GM18507 (cell line): ENCODE results near the gene PSMC2.
"Not testable (repeated sequence)": the region's sequence is repeated elsewhere in the genome, so short reads cannot be mapped to it uniquely, and the experiment has no call there.

Experiments
- DNase-seq: peaks from one replicate; pipeline ENCODE4 v3.0.0; 2011; ENCODE audit warnings: low read depth; ENCODE audit not compliant: insufficient read length; ENCODE audit errors: extremely low spot score
- FAIRE-seq: peaks from 2 replicates; lab custom pipeline; 2011; peaks lifted over from hg19 to GRCh38; lab: Jason Lieb, UNC

The PSMC2 gene

DNA sequence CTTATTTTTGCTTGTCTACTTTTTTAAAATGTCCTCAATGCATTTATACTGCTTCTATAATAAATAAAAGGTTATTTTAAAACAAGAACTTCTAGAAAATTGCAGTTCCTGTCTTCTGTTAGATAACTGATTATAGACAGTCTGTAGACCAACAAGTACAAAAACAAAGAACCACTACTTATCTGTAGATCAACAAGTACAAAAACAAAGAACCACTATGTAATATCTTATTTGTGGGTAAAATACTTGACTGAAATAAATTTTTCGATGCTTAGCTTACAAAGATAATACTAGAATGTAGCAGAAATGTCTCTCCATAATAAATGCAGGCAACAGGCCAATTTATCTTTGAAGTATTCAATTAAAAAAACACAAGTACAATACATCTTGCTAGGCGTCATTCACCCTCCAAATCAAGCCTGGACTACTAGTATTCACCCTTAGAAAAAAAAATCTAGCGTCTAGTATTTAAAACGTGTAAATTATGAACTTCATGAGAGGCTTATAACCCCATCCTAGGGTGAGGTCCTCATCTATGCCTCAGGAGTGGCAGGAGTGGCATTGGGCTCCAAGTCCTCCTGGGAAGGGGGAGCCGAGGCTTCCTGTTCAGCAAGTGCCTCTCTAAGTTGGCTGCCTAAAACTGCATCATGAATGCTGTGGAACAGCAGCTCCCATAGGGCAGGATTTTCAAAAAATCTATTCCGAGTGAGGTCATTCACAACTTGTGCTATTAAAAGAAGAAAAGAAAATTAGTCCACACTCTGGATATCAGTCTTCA, 26.6 kb downstream of the PSMC2 start:
- DNase-seq (no peak), FAIRE-seq (no peak)

- FAIRE-seq (no peak), DNase-seq (no peak)
These were observed 32.0 kb downstream of the PSMC2 start for GRCh38 chr7:103379270-103379975.

GRCh38 chr7:103380395-103381191, 33.1 kb downstream of the PSMC2 start:
- no peak for FAIRE-seq
- DNase-seq, result no peak

GRCh38 chr7:103381280-103382031, 34.0 kb downstream of the PSMC2 start:
- no peak for DNase-seq
- no peak for FAIRE-seq

- no peak for FAIRE-seq
- no peak for DNase-seq
These were observed 34.6 kb downstream of the PSMC2 start for GRCh38 chr7:103382032-103382402.

DNA sequence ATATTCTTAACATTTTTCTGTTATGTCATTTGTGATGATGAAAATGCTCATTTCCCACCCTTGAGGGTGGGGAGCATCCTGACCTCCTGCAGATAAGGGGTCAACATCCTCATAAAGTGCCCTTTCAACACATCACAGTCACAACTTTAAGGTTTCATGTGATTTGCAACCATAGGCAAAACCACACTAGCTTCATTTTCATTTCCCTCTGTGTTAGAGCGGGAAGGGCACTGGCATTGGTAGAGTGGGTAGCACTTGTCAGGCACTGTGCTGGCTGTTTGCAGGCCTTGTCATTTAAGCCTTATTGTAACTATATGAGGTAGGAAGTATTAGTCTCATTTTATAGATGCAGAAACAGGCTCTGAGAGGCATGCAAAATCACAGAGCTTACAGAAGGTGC, 39.8 kb downstream of the PSMC2 start:
- FAIRE-seq (no peak), DNase-seq (no peak)

DNA sequence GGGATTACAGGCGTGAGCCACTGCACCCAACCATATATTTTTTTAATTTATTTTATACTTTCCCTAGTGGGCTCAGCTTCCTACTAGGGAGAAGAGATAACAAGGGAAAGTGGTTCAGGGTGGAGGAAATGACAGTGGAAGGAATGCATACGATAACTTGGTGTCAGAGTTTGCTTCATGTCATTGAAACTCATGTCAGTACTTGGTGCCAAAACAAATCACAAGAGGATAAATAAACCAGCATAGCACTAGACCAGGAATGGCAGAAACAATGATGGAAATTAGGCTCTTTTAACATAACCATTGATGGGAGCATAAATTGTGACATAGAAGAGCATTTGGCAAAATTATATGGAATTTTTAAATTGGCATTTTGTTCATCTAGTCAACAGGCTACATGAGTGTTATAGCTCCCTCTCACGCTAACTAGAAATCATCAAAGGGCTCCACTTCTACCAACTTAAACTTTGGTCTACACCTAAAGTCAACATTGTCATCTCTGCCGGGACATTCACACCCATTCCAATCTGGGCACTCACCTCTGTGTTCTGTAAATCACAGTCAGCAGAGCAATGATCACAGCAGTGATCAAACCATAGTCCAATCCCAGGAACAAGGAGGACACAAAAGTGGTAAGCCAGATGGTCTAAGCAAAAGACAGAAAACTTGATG, 41.2 kb downstream of the PSMC2 start:
- no peak for DNase-seq
- FAIRE-seq, result no peak

DNA sequence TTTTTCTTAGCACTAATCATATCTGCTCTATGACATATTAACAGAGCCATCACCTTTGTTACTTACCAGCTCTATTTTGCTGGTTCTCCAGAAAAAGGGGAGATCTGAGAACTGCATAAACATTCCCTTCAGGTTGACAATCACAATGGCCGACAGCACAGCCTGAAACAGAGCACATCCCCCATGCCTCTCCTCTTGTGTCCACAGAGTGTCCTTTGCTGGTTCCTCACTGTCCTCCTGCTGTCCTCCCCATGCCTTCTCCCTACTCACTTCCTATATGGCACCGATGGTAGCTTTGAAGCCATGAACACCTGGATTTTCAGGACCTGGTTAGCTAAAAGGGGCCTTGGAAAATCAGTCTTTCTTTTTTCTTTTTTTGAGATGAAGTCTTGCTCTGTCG, 41.8 kb downstream of the PSMC2 start:
- DNase-seq (no peak), FAIRE-seq (no peak)

GRCh38 chr7:103391150-103391549, 43.7 kb downstream of the PSMC2 start:
- FAIRE-seq (no peak), DNase-seq (no peak)

DNA sequence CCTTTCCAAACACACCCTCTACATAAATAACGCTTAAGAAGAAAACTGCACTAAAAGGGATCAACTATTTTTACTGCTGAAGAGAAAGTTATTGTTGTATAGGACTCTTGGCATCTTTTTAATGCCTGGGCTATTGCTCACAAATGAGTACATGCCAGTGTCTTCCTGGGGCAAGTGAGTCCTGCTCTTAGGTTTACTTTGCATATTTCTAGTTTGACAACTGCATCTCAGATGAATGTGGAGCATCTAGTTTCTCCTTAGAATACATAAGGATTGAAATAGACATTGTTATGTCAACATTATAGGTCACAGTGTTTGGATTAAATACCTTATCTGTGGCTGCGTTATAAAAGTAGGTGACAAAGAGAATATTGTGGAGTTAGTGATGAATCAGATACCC, 44.5 kb downstream of the PSMC2 start:
- FAIRE-seq, result no peak
- no peak for DNase-seq

GRCh38 chr7:103394566-103394965, 47.1 kb downstream of the PSMC2 start:
- FAIRE-seq, result no peak
- DNase-seq, result no peak

- FAIRE-seq, result no peak
- DNase-seq, result no peak
These were observed 47.6 kb downstream of the PSMC2 start for GRCh38 chr7:103395071-103395470.

DNA sequence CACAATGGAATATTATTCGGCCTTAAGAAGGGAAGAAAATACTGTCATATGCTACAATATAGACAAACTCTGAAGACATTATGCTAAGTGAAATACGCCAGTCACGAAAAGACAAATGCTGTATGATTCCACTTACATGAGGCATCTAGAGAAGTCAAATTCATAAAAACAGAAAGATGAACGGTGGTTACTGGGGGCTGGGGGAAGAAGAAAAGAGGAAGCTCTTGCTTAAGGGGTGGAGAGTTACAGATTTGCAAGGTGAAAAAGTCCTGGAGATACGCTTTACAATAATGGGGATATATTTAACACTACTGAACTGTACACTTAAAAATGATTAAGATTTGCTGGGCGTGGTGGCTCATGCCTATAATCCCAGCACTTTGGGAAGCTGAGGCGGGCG, 49.0 kb downstream of the PSMC2 start:
- no peak for DNase-seq
- FAIRE-seq, result no peak

DNA sequence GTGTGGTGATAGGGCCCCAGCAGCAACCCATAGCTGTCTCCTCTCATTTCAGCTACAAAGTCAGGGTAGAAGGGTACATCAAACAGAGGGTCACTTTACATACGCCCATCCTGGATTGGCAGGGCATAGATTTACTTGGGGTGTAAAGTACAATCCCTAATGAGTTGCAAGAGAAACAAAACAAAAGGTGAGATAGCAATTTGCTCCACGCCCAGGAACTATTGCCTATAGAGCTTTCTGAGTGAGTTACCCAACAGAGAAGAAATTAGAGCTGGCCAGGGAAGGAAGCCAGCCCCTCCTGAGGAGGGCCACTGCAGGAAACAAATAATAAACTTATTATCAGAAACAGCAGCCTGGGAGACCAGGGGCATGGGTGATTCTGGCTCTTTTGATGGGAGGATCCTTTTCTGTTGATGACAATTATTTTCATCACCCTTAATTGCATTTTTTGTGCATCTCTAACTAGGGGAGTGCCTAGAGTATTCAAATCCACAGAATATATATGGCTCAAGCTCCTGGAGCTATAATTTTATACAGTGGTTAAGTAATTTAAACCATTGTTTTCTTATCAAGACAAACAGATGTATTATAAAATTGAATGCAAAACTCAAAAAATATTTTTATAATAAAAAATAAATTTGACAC, 51.2 kb downstream of the PSMC2 start:
- DNase-seq, result no peak
- FAIRE-seq, result no peak

- FAIRE-seq, DNase-seq: not testable (repeated sequence)
These were observed 52.2 kb downstream of the PSMC2 start for GRCh38 chr7:103399687-103400086.

DNA sequence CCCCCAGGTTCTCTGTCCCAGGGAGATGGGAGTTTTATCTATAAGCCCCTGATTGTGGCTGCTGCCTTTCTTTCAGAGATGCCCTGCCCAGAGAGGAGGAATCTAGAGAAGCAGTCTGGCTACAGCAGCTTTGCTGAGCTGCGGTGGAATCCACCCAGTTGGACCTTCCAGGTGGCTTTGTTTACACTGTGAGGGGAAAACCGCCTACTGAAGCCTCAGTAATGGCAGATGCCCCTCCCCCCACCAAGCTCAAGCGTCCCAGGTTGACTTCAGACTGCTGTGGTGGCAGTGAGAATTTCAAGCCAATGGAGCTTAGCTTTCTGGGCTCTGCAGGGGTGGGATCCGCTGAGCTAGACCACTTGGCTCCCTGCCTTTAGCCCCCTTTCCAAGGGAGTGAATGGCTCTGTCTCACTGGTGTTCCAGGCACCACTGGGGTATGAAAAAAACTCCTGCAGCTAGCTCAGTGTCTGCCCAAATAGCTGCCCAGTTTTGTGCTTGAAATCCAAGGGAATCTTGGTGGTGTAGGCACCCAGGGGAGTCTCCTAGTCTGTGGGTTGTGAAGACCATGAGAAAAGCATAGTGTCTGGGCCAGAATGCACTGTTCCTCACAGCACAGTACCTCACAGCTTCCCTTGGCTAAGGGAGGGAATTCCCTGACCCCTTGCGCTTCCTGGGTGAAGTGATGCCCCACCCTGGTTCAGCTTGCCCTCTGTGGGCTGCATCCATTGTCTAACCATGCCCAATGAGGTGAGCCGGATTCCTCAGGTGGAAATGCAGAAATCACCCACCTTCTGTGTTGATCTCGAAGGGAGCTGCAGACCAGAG, 58.6 kb downstream of the PSMC2 start:
- DNase-seq, FAIRE-seq: not testable (repeated sequence)

DNA sequence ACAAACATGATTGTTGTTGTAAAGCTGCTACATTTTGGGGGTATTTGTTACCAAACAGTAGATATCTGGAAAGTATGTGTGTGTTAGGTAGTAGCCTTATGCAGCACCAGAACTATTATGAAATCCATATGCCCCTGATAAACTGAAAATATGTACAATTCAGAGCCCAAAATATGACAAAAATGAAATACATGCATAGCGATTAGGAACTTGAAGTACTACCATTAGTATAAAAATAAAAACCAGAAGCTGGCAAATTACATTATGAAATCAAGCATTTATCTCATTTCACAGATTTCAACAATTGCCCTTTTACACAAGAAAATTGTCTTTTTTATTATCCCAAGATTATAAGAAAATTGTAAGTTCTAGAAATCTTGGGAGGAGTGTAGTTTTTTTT, 64.7 kb downstream of the PSMC2 start:
- DNase-seq (no peak), FAIRE-seq (no peak)

DNA sequence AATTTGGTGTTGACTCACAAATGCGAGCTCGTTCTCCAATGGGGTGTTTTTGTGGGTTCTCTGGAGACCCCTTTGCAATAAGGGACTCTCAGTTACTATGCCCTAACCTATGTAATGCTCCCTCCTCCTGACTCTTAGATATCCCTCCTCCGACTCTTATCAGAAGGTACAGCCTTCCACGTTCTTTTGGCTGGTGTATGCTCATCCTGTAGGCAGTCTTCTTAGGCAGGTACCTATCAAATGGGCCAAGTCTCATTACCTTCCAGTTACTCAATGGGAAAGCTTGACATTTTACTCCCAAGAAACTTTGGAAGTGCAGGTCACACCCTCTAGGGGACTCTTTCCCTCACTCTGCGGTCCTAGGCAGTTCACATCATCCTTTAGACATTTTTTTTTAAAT, 66.0 kb downstream of the PSMC2 start:
- no peak for FAIRE-seq
- DNase-seq, result no peak
